ENCODE results near the gene COMMD7.

Gene COMMD7

DNA sequence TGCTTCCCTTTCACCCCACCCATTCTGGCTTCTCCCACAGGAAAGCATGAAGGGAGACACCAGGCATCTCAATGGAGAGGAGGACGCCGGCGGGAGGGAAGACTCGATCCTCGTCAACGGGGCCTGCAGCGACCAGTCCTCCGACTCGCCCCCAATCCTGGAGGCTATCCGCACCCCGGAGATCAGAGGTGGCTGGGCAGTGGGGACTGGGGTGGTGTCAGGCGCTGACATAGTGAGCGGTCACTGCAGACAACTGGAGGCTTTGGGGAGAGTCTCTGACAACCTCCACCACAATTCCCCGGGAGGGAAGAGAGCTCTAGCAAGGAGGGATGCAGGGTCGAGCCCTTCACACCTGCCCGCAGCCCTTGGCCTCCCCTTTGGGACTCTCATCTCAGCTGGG is 37.0 kb upstream of the COMMD7 start:
- Histone ChIP-seq H2AFZ (ENCODE audit: low read length) (no peak overlapping the region), H3K9me3 (replicated peaks; ENCODE audit: insufficient read depth, low read length) (no peaks in the 10 kb centered on the region), H3K79me2 (ENCODE audit: low read length) (peaks cover 12% of the 10 kb centered on the region; the same call in 1 of the 2 replicates), H3K36me3 (replicated peaks; ENCODE audit: insufficient read depth, low read length) (no peaks in the 10 kb centered on the region), H3F3A (ENCODE audit: insufficient read depth, low read length) (no peaks in the 10 kb centered on the region), H3K4me1 (ENCODE audit: low read length) (peaks cover 3% of the 10 kb centered on the region; the same call in 1 of the 2 replicates), H3K27ac (ENCODE audit: low read length) (no peak overlapping the region), H4K20me1 (ENCODE audit: insufficient read depth, low read length) (no peaks in the 10 kb centered on the region), H3K27me3 (replicated peaks; ENCODE audit: insufficient read depth, low read length) (no peaks in the 10 kb centered on the region), H3K9me2 (replicated peaks; ENCODE audit: insufficient read depth, low read length) (no peaks in the 10 kb centered on the region), H3K9ac (ENCODE audit: low read length) (no peak overlapping the region), H3K4me2 (ENCODE audit: low read depth, low read length) (no peak overlapping the region), H3K4me3 (ENCODE audit: low read length) (no peak overlapping the region)
- no peak for TF ChIP-seq EZH2 (optimal IDR thresholded peaks at IDR 0.05; ENCODE audit: low read depth, low read length)
- no peak for TF ChIP-seq CTCF (IDR thresholded peaks at IDR 0.05; ENCODE audit: low read length)
- TF ChIP-seq EZH2phosphoT487 (IDR thresholded peaks at IDR 0.05; ENCODE audit: low read length): no peak
- DNase-seq: no peak

- H2AFZ ChIP-seq (ENCODE audit: low read length): no peak overlapping the region
- H3K4me1 ChIP-seq (ENCODE audit: low read length): peaks cover 3% of the 10 kb centered on the region; the same call in 1 of the 2 replicates
- H3K9ac ChIP-seq (ENCODE audit: low read length): no peak overlapping the region
- H3F3A ChIP-seq (ENCODE audit: insufficient read depth, low read length): no peaks in the 10 kb centered on the region
- H3K4me3 ChIP-seq (ENCODE audit: low read length): no peak overlapping the region
- no peak for DNase-seq
- no peak overlapping the region for H3K4me2 ChIP-seq (ENCODE audit: low read depth, low read length)
- TF ChIP-seq EZH2 (optimal IDR thresholded peaks at IDR 0.05; ENCODE audit: low read depth, low read length): no peak
- no peak for TF ChIP-seq CTCF (IDR thresholded peaks at IDR 0.05; ENCODE audit: low read length)
- no peak for TF ChIP-seq EZH2phosphoT487 (IDR thresholded peaks at IDR 0.05; ENCODE audit: low read length)
- H4K20me1 ChIP-seq (ENCODE audit: insufficient read depth, low read length): no peaks in the 10 kb centered on the region
- no peaks in the 10 kb centered on the region for H3K36me3 ChIP-seq (replicated peaks; ENCODE audit: insufficient read depth, low read length)
- H3K79me2 ChIP-seq (ENCODE audit: low read length): peaks cover 12% of the 10 kb centered on the region; the same call in 1 of the 2 replicates
- H3K9me2 ChIP-seq (replicated peaks; ENCODE audit: insufficient read depth, low read length): no peaks in the 10 kb centered on the region
- H3K9me3 ChIP-seq (replicated peaks; ENCODE audit: insufficient read depth, low read length): no peaks in the 10 kb centered on the region
- no peak overlapping the region for H3K27ac ChIP-seq (ENCODE audit: low read length)
- H3K27me3 ChIP-seq (replicated peaks; ENCODE audit: insufficient read depth, low read length): no peaks in the 10 kb centered on the region
Observed at GRCh38 chr20:32779500-32780211, 36.4 kb upstream of the COMMD7 start.

DNA sequence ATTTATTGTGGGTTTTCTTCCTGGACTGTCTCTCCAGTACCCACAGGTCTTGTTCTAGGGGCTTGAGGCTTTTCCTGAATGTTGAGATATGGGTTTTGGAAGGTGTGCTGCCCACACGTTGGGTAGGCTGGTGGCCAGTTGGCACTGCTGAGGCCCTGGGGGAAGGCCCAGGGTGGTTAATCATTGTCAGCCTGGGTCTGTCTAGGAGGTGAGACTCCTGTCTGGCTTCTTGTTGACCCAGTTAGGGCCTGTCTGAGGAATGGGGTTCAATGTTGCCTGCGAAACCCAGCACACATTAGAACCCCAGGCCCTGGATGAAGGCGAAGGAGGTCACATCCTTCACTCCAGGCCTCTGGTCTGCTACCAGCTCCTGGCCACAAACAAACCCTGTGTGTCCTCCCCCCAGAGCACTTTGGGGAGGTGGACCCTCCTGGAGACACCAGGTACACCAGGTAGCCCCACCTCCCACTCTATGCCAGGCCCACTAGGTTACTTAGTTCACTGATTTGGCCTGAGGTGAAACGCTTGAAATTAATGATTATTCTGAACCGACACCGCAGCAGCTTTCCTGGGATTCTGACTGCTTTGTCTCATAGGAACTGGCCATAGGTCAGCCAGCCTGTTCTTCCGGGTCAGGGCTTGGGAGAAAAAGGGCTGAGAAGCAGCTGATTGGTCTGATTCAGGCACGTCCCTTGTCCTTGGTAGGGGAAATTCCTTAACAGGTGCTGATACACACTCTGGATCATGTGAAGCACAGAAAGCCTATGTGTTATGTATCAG is 34.1 kb upstream of the COMMD7 start:
- Histone ChIP-seq H3K4me1 (ENCODE audit: low read length) (peaks cover 3% of the 10 kb centered on the region; the same call in 1 of the 2 replicates), H2AFZ (ENCODE audit: low read length) (no peak overlapping the region), H3K79me2 (ENCODE audit: low read length) (peaks cover 28% of the 10 kb centered on the region), H3K27me3 (replicated peaks; ENCODE audit: insufficient read depth, low read length) (no peaks in the 10 kb centered on the region), H3K36me3 (replicated peaks; ENCODE audit: insufficient read depth, low read length) (no peaks in the 10 kb centered on the region), H3K4me3 (ENCODE audit: low read length) (no peak overlapping the region), H3K27ac (ENCODE audit: low read length) (no peak overlapping the region), H3F3A (ENCODE audit: insufficient read depth, low read length) (no peaks in the 10 kb centered on the region), H3K9ac (ENCODE audit: low read length) (no peak overlapping the region), H3K9me3 (replicated peaks; ENCODE audit: insufficient read depth, low read length) (no peaks in the 10 kb centered on the region), H3K9me2 (replicated peaks; ENCODE audit: insufficient read depth, low read length) (no peaks in the 10 kb centered on the region), H4K20me1 (ENCODE audit: insufficient read depth, low read length) (no peaks in the 10 kb centered on the region), H3K4me2 (ENCODE audit: low read depth, low read length) (no peak overlapping the region)
- no peak for DNase-seq
- no peak for TF ChIP-seq CTCF (IDR thresholded peaks at IDR 0.05; ENCODE audit: low read length)

All from MM.1S (cell line).